Uterus (tissue), 2 donors: ENCODE measurements around the gene AKT1.

Experiments used
- POLR2A ChIP-seq, 2 donors: fragments of 450-650 bp; IDR thresholded peaks; one replicate each; pipeline ENCODE4 v1.6.1; 2016; ENCODE audit warnings: antibody characterized with exemption in 2 of 2, mild to moderate bottlenecking in 1 of 2, moderate library complexity in 1 of 2
- TF ChIP-seq, protein P1 (sequence below), 4 experiments: fragments of 200-600 bp in 2 of 4; fragments of 450-650 bp in 2 of 4; sonication (generic) in 2 of 4; IDR thresholded peaks; one replicate each; pipeline ENCODE4 v1.5.1; 2016 to 2019; ENCODE audit warnings: antibody characterized with exemption in 4 of 4, mild to moderate bottlenecking in 2 of 4, moderate library complexity in 1 of 4

DNA sequence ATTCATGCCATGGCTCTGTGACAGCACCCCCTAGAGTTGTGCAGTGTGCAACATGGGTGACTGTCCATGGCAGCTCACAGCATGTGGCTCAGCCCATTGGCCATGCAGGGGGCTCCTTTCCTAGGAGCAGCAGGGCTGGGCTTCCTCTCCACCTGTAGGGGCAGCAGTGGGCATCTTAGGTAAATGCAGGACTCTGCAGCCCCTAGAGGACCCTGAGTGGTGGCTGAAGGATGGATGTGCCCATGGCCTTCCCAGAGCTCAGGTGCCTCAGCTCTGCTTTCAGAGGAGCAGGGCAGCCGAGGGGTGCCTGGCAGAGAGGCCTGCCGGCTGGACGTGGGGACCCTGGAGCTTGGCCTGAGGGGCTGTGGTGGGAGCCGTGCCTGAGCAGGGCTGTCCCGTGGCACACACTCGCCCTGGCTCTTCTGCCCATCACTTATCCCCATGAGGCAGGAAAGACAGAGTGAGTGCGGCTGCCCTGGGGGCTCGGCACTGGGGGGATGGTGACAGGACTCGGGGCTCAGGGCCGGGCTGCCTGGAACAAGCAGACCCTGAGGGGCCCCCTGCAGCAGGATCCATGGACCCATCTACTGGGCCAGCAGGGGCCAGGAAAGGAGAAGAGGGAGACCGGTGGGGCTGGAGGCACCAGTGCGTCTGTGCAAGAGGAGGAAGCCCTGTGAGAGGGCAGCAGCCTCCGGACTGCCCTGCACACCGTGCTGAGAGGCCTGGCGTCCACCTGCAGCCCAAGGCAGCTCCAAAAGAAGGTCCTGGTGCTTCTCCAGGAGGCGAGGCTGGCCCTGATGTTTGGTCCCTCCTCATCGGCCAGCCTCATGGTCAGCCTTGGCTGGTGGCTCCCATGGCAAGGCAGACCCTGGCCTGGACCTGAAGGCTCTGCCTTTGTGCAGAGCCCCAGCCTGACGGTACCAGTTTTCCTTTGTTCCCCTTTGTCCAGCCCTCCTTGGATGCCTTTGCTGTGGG lies 63.9 kb downstream of the AKT1 start:
- TF ChIP-seq, protein P1, sequence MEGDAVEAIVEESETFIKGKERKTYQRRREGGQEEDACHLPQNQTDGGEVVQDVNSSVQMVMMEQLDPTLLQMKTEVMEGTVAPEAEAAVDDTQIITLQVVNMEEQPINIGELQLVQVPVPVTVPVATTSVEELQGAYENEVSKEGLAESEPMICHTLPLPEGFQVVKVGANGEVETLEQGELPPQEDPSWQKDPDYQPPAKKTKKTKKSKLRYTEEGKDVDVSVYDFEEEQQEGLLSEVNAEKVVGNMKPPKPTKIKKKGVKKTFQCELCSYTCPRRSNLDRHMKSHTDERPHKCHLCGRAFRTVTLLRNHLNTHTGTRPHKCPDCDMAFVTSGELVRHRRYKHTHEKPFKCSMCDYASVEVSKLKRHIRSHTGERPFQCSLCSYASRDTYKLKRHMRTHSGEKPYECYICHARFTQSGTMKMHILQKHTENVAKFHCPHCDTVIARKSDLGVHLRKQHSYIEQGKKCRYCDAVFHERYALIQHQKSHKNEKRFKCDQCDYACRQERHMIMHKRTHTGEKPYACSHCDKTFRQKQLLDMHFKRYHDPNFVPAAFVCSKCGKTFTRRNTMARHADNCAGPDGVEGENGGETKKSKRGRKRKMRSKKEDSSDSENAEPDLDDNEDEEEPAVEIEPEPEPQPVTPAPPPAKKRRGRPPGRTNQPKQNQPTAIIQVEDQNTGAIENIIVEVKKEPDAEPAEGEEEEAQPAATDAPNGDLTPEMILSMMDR (IDR thresholded peaks at IDR 0.05), result no peak
- TF ChIP-seq POLR2A (IDR thresholded peaks at IDR 0.05), result no peak
